HUES6 (cell line): ENCODE measurements around the gene GYPB.
"Not testable (repeated sequence)": the region's sequence is repeated elsewhere in the genome, so short reads cannot be mapped to it uniquely, and the experiment has no call there.

Source experiments
- H3K27ac ChIP-seq: 2 replicates; pipeline ENCODE4 v1.7.0; 2013; ENCODE audit warnings: low read depth, mild to moderate bottlenecking, low read length, inconsistent platforms
- H3K27me3 ChIP-seq: 2 replicates; pipeline ENCODE4 v1.6.1; 2013; ENCODE audit warnings: low read length; ENCODE audit not compliant: control insufficient read depth, insufficient read depth
- H3K36me3 ChIP-seq: 2 replicates; pipeline ENCODE4 v1.6.1; 2013; ENCODE audit warnings: low read length; ENCODE audit not compliant: control insufficient read depth, insufficient read depth
- H3K4me1 ChIP-seq: 2 replicates; pipeline ENCODE4 v1.6.1; 2013; ENCODE audit warnings: low read length; ENCODE audit not compliant: control insufficient read depth, insufficient read depth
- H3K4me3 ChIP-seq: 2 replicates; pipeline ENCODE4 v1.5.1; 2013; ENCODE audit warnings: low read depth, low read length
- H3K9ac ChIP-seq: one replicate; pipeline ENCODE4 v1.6.1; 2013; ENCODE audit warnings: mild to moderate bottlenecking, low read length
- H3K9me3 ChIP-seq: 2 replicates; pipeline ENCODE4 v1.6.1; 2013; ENCODE audit warnings: low read depth, low read length; ENCODE audit not compliant: control insufficient read depth, insufficient read depth

The GYPB gene

DNA sequence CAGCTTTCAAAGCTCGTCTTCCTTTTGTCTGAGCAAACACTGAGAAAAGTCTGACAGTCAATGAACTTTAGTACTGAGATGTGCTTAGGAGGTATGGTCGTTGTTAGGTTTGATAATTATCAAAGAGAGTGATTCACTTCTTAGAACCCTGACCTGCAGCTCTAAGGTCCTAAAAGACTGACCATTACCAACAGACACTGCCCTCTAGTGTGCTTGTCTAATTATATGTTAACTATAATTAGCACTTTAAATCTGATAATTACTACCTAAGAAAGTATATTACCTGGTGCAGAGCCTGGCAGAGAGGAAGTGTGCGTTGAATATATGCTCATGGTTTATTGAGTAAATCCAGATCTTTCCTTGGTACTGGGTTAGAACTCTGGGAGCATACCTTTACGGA lies 38.4 kb downstream of the GYPB start:
- H3K27ac ChIP-seq, H3K4me3 ChIP-seq, H3K4me1 ChIP-seq, H3K36me3 ChIP-seq, H3K9ac ChIP-seq, H3K27me3 ChIP-seq, H3K9me3 ChIP-seq: not testable (repeated sequence)

DNA sequence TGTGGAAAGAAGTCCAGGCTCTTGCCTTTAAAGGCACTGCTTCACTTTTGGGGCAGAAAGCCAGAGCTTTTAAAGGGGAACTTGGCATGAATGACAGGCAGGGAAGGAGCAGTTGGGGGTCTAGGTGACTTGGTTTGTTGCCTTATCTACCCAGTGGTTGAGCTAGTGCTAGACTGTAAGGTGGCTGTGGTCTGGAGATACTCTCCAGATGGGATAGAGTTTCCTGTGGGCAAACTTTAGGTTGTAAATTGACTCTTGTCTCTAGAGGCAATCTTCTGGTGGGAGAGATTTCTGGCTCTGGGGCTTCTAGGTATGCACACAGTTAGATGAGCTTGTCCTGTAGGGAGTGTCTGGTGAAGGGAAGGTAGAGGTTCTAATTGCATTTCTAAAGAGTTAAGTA lies 43.7 kb downstream of the GYPB start:
- H3K9me3 ChIP-seq, H3K27me3 ChIP-seq, H3K9ac ChIP-seq, H3K36me3 ChIP-seq, H3K4me1 ChIP-seq, H3K4me3 ChIP-seq, H3K27ac ChIP-seq: not testable (repeated sequence)

DNA sequence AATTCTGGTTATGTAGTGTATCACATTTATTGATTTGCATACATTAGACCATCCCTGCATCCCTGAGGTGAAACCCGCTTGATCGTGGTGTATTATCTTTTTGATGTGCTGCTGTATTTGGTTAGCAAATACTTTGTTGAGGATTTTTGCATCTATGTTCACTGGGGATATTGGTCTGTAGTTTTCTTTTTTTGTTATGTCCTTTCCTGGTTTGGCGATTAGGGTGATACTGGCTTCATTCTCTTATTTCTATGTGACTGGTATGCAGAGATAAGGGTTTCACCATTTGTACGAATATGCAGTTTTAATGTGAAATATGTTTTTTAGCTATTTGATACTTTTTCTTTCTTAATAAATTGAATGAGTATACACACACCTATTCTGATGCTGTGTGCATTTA lies 45.2 kb downstream of the GYPB start:
- H3K27ac ChIP-seq, H3K27me3 ChIP-seq, H3K4me3 ChIP-seq, H3K9me3 ChIP-seq, H3K36me3 ChIP-seq, H3K4me1 ChIP-seq, H3K9ac ChIP-seq: not testable (repeated sequence)

DNA sequence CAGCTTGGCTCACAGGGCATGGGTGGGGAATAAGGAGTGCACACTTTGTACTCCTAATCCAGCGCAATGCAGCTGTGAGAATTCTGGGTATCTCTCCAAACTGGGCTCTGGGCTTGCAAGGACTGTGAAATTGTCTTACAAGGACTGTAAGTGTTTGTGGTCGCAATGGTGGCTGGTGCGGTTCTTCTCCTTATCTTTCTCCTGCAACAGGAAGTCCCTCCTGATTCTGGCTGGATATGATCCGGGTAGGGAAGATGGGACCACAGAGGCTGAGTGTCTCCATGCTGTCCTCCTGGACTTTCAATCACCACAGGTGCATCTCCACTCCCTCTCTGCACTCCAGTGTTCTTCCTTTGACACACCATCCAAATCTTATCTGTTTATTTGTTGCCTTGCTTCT lies 58.1 kb downstream of the GYPB start:
- no peaks in the 10 kb centered on the region for H3K27me3 ChIP-seq
- H3K36me3 ChIP-seq = no peaks in the 10 kb centered on the region
- no peak overlapping the region for H3K27ac ChIP-seq
- H3K4me1 ChIP-seq = no peaks in the 10 kb centered on the region
- H3K9ac ChIP-seq = no peak overlapping the region
- H3K9me3 ChIP-seq = no peaks in the 10 kb centered on the region
- no peak overlapping the region for H3K4me3 ChIP-seq

DNA sequence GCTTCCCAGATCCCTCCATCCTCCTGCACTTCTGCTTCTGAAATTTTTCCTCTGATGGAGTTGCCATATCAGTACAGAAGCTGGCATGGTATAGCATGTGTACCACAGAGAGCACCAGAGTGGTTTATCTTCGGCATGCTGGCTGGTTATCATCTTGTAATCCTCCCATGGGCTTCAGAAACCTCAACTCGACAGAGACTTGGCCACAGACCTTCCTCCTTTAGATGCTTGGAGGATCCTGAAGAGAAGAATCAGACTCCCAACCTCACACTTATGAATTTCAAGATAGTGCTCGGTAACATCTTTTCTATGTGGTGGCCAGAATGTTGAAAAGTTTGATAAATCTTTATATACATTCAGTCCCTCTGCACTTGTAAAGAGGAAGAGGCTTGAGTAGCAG lies 63.9 kb downstream of the GYPB start:
- not testable (repeated sequence) for H3K4me3 ChIP-seq, H3K27ac ChIP-seq, H3K36me3 ChIP-seq, H3K27me3 ChIP-seq, H3K9ac ChIP-seq, H3K4me1 ChIP-seq, H3K9me3 ChIP-seq

DNA sequence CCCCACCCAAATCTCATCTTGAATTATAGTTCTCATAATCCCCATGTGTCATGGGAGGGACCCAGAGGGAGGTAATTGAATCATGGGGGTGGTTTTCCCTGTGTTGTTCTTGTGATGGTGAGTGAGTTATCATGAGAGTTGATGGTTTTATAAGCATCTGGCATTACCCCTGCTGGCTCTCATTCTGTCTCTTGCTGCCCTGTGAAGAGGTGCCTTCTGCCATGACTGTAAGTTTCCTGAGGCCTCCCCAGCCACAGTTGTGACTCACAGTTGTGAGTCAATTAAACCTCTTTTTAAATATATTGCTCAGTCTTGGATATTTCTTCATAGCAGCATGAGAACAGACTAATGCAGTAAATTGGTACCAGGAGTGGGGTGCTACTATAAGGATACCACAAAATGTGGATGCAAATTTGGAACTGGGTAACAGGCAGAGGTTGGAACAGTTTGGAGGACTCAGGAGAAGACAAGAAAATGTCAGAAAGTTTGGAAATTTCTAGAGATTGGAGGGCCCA lies 67.7 kb downstream of the GYPB start:
- H3K27ac ChIP-seq, H3K9ac ChIP-seq, H3K36me3 ChIP-seq, H3K9me3 ChIP-seq, H3K4me3 ChIP-seq, H3K27me3 ChIP-seq, H3K4me1 ChIP-seq: not testable (repeated sequence)

DNA sequence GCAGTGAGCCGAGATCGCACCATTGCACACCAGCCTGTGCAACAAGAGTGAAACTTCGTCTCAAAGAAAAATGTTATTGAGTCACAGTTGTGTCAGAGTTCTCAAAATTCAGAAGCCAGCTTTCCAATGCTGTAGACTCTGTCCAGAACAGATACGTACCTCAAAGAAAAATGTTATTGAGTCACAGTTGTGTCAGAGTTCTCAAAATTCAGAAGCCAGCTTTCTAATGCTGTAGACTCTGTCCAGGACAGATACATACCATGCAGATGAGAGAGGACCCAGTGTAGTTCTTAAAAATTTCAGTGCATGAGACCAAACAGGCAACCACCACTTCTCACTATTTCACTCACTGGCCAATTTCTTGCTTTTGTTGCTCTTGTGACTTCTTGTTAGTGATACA lies 68.2 kb downstream of the GYPB start:
- not testable (repeated sequence) for H3K36me3 ChIP-seq, H3K4me1 ChIP-seq, H3K9ac ChIP-seq, H3K9me3 ChIP-seq, H3K4me3 ChIP-seq, H3K27ac ChIP-seq, H3K27me3 ChIP-seq

DNA sequence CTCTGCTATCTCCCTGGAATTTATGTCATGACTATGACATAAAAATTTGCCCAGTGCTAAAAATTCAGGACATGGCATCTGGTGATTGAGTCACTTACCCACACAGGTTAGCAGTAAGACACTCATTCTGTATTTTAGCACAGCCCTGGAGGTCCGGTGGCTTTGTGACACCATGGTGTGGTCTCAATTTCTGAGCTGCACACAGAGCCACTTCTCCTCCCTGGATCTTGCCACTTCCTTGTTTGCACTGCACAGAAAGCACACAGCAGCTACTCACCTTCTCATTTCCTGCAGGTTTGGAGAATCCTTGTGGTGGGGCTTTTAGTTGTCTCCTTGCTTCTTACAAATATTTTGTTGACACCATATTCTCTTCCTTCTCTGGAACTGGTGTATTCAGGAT lies 69.0 kb downstream of the GYPB start:
- H3K9ac ChIP-seq, H3K27me3 ChIP-seq, H3K4me3 ChIP-seq, H3K27ac ChIP-seq, H3K4me1 ChIP-seq, H3K9me3 ChIP-seq, H3K36me3 ChIP-seq: not testable (repeated sequence)

DNA sequence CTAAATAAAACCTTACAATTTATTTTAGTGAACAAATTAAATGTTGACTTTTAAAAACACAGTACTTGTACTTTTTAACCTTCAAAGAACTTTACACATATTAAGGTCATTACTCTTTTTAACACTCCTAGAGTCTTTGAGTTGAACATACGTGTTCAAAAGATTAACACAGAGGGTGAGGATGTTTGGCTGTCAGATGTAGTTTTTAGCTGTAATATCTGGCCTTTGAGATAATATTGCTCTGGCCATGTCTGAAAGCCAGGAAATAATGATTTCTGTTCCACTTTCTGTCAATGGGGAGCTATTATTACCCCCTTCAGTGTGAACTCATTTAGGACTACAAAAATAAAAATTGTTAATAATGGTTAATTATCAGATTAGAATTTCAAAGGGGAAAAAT lies 71.7 kb downstream of the GYPB start:
- not testable (repeated sequence) for H3K36me3 ChIP-seq, H3K27ac ChIP-seq, H3K4me3 ChIP-seq, H3K27me3 ChIP-seq, H3K9me3 ChIP-seq, H3K9ac ChIP-seq, H3K4me1 ChIP-seq
